HepG2 (cell line): Measurements from ENCODE around the gene PLXNB2. TPM values are rescaled to one million over a fixed set of nuclear protein-coding genes. Genes with fewer than 3 reads are reported as not detected.
A peak's percentile ranks its signal among the peaks of the same experiment; 100 is the strongest.

Source experiments
- AKAP8 ChIP-seq: sonication (generic); formaldehyde crosslinking; IDR thresholded peaks from 2 replicates; pipeline ENCODE4 v1.5.1; 2020; ENCODE audit warnings: mild to moderate bottlenecking, missing genetic modification reagents
- ASH2L ChIP-seq: fragments of 300-600, 200-600 bp; sonication (generic); IDR thresholded peaks from 2 replicates; pipeline ENCODE4 v1.7.0; 2017; ENCODE audit warnings: low read depth, mild to moderate bottlenecking, moderate library complexity, mixed read lengths, low read length; ENCODE audit not compliant: insufficient read length
- CBX2 ChIP-seq, 2 experiments: fragments of 200-600 bp in 1 of 2; sonication (generic); formaldehyde crosslinking in 1 of 2; IDR thresholded peaks; 2 replicates each; pipeline versions ENCODE4 v1.7.0 to v1.8.1; 2018 to 2022; ENCODE audit warnings: low read depth in 2 of 2, low read length in 1 of 2, mild to moderate bottlenecking in 1 of 2, missing genetic modification reagents in 1 of 2
- CC2D1A ChIP-seq: sonication (generic); formaldehyde crosslinking; IDR thresholded peaks from 2 replicates; pipeline ENCODE4 v1.8.1; 2023; ENCODE audit warnings: mild to moderate bottlenecking, missing genetic modification reagents
- CCDC6 ChIP-seq: sonication (generic); formaldehyde crosslinking; IDR thresholded peaks from 2 replicates; pipeline ENCODE4 v1.8.1; 2022; ENCODE audit warnings: mild to moderate bottlenecking, missing genetic modification reagents, moderate library complexity
- ETV5 ChIP-seq: IDR thresholded peaks from 2 replicates; pipeline ENCODE4 v1.6.1; 2018; ENCODE audit warnings: missing biosample characterization, missing genetic modification reagents, inconsistent platforms, borderline replicate concordance
- FIP1L1 ChIP-seq: fragments of 200-400 bp; formaldehyde crosslinking; IDR thresholded peaks from 2 replicates; pipeline ENCODE4 v1.6.1; 2018; ENCODE audit warnings: low read depth, mild to moderate bottlenecking, low read length, moderate library complexity, borderline replicate concordance; ENCODE audit not compliant: insufficient read depth
- HES4 ChIP-seq: sonication (generic); formaldehyde crosslinking; IDR thresholded peaks from 2 replicates; pipeline ENCODE4 v1.9.0; 2021; ENCODE audit warnings: mild to moderate bottlenecking, missing genetic modification reagents, borderline replicate concordance
- KAT2B ChIP-seq: fragments of 150-350 bp; IDR thresholded peaks from 2 replicates; pipeline ENCODE4 v1.6.1; 2014; ENCODE audit warnings: low read depth, low read length, borderline replicate concordance
- MAFG ChIP-seq: sonication (generic); formaldehyde crosslinking; IDR thresholded peaks from 2 replicates; pipeline ENCODE4 v1.5.1; 2020; ENCODE audit warnings: mild to moderate bottlenecking, missing genetic modification reagents
- NFKB2 ChIP-seq: sonication (generic); formaldehyde crosslinking; IDR thresholded peaks from 2 replicates; pipeline ENCODE4 v1.4.0; 2020; ENCODE audit warnings: missing genetic modification reagents, borderline replicate concordance
- NFYC ChIP-seq: IDR thresholded peaks from 2 replicates; pipeline ENCODE4 v1.6.1; 2016; ENCODE audit warnings: missing genetic modification reagents, missing compliant biosample characterization
- POGK ChIP-seq: sonication (generic); formaldehyde crosslinking; conservative IDR thresholded peaks from 2 replicates; pipeline ENCODE4 v1.8.0; 2022; ENCODE audit warnings: mild to moderate bottlenecking, moderate library complexity, missing genetic modification reagents
- PRPF4 ChIP-seq: fragments of 200-400 bp; formaldehyde crosslinking; IDR thresholded peaks from 2 replicates; pipeline ENCODE4 v1.6.1; 2016; ENCODE audit warnings: low read length, low read depth; ENCODE audit not compliant: poor library complexity, severe bottlenecking
- RARA ChIP-seq: IDR thresholded peaks from 2 replicates; pipeline ENCODE4 v1.6.1; 2016; ENCODE audit warnings: missing genetic modification reagents, missing compliant biosample characterization
- ZBTB34 ChIP-seq: sonication (generic); formaldehyde crosslinking; IDR thresholded peaks from 2 replicates; pipeline ENCODE4 v1.8.0; 2022; ENCODE audit warnings: mild to moderate bottlenecking, missing genetic modification reagents
- ZFP91 ChIP-seq: sonication (generic); formaldehyde crosslinking; IDR thresholded peaks from 2 replicates; pipeline ENCODE4 v1.9.0; 2022; ENCODE audit warnings: missing genetic modification reagents, mild to moderate bottlenecking, borderline replicate concordance
- ZKSCAN5 ChIP-seq: sonication (generic); formaldehyde crosslinking; IDR thresholded peaks from 2 replicates; pipeline ENCODE4 v1.5.1; 2020; ENCODE audit warnings: mild to moderate bottlenecking, missing genetic modification reagents
- ZNF382 ChIP-seq: sonication (generic); formaldehyde crosslinking; IDR thresholded peaks from 2 replicates; pipeline ENCODE4 v1.5.0; 2020; ENCODE audit warnings: missing genetic modification reagents, mild to moderate bottlenecking, borderline replicate concordance
- ZNF639 ChIP-seq: conservative IDR thresholded peaks from 2 replicates; pipeline ENCODE4 v1.6.1; 2018; ENCODE audit warnings: missing genetic modification reagents
- polyA plus RNA-seq, 8 experiments: library from polyadenylated mRNA; depleted of rRNA in 3 of 8; stranded (reverse) in 7 of 8; unstranded in 1 of 8; fragments of >200 nt; fragmentation: Illumina TruSeq in 4 of 8; extraction: Trizol in 4 of 8; gene quantifications; 2 replicates each; pipeline versions ENCODE4 v1.2.1 to v1.2.3, GENCODE V29; 2011 to 2016; ENCODE audit warnings: low read depth in 4 of 8, missing spikeins in 1 of 8, mixed read lengths in 1 of 8; ENCODE audit not compliant: insufficient read depth in 1 of 8
- total RNA-seq, 5 experiments: library from RNA; depleted of rRNA; stranded (reverse); fragments of >200 nt; fragmentation: Illumina TruSeq; extraction: Trizol; gene quantifications; 2 replicates each; pipeline ENCODE4 v1.2.3, GENCODE V29; 2016; ENCODE audit warnings: low read depth in 1 of 5
- TF ChIP-seq, protein P1 (sequence below): sonication (generic); formaldehyde crosslinking; IDR thresholded peaks from 2 replicates; pipeline ENCODE4 v1.4.0; 2020; ENCODE audit warnings: mild to moderate bottlenecking, missing genetic modification reagents

Gene PLXNB2
- total and polyA plus RNA-seq, 2 of the 13 experiments (the other 11 are each of a cell fraction or from before 2014, with no cell fraction given), result 32.6 to 68.9 TPM

- TF ChIP-seq ZNF382 (CRISPR knock-in tag) (no peak), PRPF4 (no peak), ZBTB34 (CRISPR knock-in tag) (no peak), KAT2B (no peak), CBX2 (IDR thresholded peaks at IDR 0.05; ENCODE audit: low read depth, low read length) (no peak), CBX2 (CRISPR knock-in tag; IDR thresholded peaks at IDR 0.05; ENCODE audit: low read depth) (no peak), ZKSCAN5 (CRISPR knock-in tag) (no peak), ZNF639 (CRISPR knock-in tag) (no peak), NFYC (CRISPR knock-in tag) (no peak), CCDC6 (no peak), CC2D1A (CRISPR knock-in tag) (no peak), NFKB2 (CRISPR knock-in tag) (0 out of 2 replicates have a peak, but pooled peaks have one; percentile 14), ASH2L (no peak), POGK (CRISPR knock-in tag) (no peak), RARA (CRISPR knock-in tag) (no peak), ETV5 (CRISPR knock-in tag) (no peak), HES4 (no peak), AKAP8 (CRISPR knock-in tag) (no peak; the same call in 1 of the 2 replicates), FIP1L1 (no peak), ZFP91 (CRISPR knock-in tag) (0 out of 2 replicates have a peak, but pooled peaks have one; percentile 2), MAFG (CRISPR knock-in tag) (no peak)
- TF ChIP-seq, protein P1, sequence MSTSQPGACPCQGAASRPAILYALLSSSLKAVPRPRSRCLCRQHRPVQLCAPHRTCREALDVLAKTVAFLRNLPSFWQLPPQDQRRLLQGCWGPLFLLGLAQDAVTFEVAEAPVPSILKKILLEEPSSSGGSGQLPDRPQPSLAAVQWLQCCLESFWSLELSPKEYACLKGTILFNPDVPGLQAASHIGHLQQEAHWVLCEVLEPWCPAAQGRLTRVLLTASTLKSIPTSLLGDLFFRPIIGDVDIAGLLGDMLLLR (CRISPR knock-in tag), result no peak
Observed at GRCh38 chr22:50297510-50298265, 9.8 kb downstream of the PLXNB2 start (continued).
